ENCODE measurements around the gene LGALS3BP. TPM values are rescaled to one million over a fixed set of nuclear protein-coding genes. Genes with fewer than 3 reads are reported as not detected.

The LGALS3BP gene, protein sequence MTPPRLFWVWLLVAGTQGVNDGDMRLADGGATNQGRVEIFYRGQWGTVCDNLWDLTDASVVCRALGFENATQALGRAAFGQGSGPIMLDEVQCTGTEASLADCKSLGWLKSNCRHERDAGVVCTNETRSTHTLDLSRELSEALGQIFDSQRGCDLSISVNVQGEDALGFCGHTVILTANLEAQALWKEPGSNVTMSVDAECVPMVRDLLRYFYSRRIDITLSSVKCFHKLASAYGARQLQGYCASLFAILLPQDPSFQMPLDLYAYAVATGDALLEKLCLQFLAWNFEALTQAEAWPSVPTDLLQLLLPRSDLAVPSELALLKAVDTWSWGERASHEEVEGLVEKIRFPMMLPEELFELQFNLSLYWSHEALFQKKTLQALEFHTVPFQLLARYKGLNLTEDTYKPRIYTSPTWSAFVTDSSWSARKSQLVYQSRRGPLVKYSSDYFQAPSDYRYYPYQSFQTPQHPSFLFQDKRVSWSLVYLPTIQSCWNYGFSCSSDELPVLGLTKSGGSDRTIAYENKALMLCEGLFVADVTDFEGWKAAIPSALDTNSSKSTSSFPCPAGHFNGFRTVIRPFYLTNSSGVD
- total RNA-seq (ENCODE audit: low replicate concordance), result 154 and 202 TPM in 2 replicates
- long read RNA-seq, transcript LGALS3BP-201 (6 exons, 2,405 nt), result major isoform, 152 of 169 reads
- long read RNA-seq, partial matches to known transcripts, result 5 of 169 reads
- long read RNA-seq, other reads (novel, unspliced or antisense), result 11 of 169 reads

DNA sequence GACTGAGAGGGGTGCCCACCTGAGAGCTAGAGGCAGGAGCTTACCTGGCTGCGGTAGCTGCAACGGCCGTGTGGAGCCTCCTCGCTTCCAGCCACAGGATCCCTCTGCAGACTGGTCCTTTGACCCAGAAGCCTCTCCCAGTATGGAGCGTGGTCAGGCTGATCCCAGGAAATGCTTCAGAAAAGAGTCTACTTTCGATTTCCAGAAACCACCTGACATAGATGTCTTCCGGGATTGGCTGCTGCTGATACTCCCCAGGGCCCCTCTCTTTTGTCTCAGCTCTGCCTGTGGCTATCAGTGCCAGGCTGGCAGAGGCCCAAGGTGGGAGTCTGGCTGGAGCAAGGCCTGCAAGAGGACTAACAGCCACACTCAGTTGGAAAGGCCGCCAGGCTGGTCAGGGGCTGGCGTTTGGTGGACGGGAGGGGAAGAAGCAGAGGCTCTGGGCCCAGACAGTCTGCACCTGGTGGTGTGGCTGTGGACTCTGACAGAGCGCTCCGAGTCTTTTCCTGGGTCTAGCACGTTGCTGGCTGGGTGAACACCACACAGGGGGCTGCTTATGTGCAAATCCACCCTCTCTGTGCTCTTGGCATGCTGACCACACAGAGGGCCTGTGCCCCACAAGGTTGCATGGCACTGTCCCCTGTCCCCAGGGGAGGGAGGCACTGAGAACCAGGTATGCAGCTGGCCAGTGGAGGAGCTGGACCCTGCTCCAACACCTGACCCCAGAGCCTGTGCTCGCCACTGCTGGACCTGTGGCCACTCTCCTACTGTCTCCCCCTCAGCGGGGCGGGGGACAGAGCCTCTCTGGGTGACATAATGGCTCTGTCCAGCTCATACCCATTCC, at the start of gene LGALS3BP:
Gene LGALS3BP, minus strand, starts transcription at position 144 of the 844 bp plus-strand sequence. CDS start 2,732 bp downstream, outside the sequence.
- Mint-ChIP-seq H3K4me3 (peak within 1 kb of the TSS; percentile 28), H3K27me3 (no peaks in the 10 kb centered on the region), H3K9me3 (no peaks in the 10 kb centered on the region), H3K36me3 (no peaks in the 10 kb centered on the region), H3K4me1 (ENCODE audit: unreplicated experiment) (peaks cover 18% of the 10 kb centered on the region), H3K27ac (peak within 1 kb of the TSS; percentile 31)
- no peak for DNase-seq (ENCODE audit: extremely low spot score, unreplicated experiment)
- TF ChIP-seq, protein P1, sequence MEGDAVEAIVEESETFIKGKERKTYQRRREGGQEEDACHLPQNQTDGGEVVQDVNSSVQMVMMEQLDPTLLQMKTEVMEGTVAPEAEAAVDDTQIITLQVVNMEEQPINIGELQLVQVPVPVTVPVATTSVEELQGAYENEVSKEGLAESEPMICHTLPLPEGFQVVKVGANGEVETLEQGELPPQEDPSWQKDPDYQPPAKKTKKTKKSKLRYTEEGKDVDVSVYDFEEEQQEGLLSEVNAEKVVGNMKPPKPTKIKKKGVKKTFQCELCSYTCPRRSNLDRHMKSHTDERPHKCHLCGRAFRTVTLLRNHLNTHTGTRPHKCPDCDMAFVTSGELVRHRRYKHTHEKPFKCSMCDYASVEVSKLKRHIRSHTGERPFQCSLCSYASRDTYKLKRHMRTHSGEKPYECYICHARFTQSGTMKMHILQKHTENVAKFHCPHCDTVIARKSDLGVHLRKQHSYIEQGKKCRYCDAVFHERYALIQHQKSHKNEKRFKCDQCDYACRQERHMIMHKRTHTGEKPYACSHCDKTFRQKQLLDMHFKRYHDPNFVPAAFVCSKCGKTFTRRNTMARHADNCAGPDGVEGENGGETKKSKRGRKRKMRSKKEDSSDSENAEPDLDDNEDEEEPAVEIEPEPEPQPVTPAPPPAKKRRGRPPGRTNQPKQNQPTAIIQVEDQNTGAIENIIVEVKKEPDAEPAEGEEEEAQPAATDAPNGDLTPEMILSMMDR (conservative IDR thresholded peaks at IDR 0.05), result no peak

DNA sequence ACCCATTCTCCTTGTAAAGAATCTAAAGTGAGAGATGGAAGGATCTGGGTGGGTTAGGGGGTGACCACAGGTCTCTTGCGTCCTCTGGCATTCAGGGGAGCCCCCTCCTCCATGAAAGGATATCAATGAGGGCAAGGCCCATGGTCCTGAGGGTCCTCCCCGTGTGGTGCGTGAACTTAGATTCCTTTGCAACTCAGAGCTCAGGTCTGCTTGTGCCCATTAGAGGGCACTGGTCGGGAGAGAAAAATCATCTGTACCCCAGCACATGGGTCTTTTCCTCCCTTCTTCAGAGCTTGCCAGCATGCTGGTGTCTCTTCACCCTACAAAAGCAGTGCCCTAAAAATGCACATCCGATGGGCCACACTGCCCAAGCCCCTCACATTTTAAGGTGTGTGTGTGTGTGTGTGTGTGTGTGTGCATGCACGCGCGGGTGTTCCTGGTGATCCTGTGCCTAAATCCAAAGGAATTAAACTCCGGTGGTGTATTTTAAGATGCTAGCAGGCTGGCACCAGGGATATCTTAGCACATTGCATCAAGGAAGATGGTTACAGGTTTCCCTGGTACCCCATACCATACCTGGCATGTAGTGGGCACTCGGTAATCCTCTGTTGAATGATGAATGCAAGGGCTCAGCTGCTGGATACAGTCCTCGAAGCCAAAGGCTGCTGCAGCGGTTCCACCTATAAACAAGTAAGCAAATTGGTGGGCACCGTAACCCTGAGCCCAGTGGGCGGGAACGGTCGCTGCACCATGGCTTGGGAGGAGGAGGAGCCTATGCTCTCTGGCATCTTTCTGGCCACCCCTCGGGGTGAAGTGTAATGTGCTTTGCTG, 49.0 kb upstream of the LGALS3BP start:
- Mint-ChIP-seq H3K9me3 (no peaks in the 10 kb centered on the region), H3K27ac (no peak overlapping the region)
- no peak for DNase-seq (ENCODE audit: extremely low spot score, unreplicated experiment)

DNA sequence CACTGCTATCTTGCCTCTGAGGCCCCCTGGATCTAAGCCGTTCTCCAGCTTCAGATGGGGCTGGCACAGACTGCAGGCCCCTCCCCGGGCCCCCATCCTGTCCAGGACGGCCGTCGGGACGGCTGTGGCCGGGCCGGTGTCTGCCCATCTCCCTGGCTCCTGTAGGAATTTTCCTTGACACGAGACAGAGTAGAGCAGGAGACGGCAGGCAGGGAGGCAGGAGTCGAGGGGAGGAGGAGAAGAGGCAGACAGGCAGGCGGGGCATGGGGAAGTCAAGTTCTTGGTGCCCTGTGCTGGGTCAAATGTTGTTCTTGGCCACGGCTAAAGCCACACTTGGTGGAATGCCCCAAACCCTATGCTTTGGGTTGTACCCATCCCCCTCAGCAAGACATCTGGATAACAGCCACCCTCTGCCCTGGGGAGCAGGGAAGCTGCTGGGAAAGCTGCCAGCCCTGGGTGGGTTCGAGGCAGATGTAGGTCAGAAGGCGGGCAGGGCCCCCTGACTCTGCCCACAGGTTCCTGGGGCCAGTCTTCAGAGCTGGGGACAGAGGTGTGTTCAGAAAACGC, 48.3 kb upstream of the LGALS3BP start:
- Mint-ChIP-seq H3K4me3 (no peak overlapping the region), H3K27me3 (peaks cover 45% of the 10 kb centered on the region)

More for the DNA sequence above, 49.0 kb upstream of the LGALS3BP start:
- Mint-ChIP-seq H3K27me3 (peaks cover 40% of the 10 kb centered on the region), H3K36me3 (no peaks in the 10 kb centered on the region), H3K4me1 (ENCODE audit: unreplicated experiment) (peaks cover 17% of the 10 kb centered on the region), H3K4me3 (no peak overlapping the region)
- TF ChIP-seq, protein P1 (conservative IDR thresholded peaks at IDR 0.05), result no peak

DNA sequence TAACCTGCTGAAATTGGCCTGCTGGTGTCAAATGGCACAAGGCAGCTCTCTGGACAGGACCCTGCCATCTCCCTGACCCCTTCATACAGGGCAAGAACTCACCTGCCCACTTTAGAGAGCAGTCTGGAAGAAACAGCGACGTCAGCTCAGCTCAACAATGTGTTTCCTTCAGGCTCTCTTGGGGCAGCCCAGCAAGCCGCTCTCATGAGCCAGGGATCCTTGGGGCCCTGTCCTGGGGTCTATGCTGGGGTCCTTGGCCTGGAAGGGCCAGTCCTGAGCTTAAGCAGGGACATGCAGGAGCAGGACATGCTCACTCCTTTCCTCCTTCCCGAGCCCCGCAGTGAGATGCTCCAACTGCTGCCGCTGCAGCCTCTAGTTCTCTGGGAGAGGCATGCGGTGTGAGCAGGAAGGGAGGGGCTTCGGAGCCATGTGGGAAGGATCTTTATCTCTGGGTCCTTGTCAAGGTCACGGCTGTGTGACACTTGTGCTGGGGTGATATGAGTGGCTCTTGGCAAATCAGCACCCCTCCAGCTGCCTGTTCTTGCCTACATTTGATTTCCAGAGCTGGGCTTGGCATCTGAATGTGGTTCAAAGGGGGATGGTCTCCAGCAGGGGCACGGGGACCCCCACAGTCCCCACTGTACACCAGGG, 47.7 kb upstream of the LGALS3BP start:
- Mint-ChIP-seq H3K4me3 (peak overlapping the region; percentile 81), H3K9me3 (no peaks in the 10 kb centered on the region), H3K27me3 (peaks cover 47% of the 10 kb centered on the region), H3K4me1 (ENCODE audit: unreplicated experiment) (peaks cover 17% of the 10 kb centered on the region), H3K27ac (peak overlapping the region; percentile 85), H3K36me3 (no peaks in the 10 kb centered on the region)
- TF ChIP-seq, protein P1 (conservative IDR thresholded peaks at IDR 0.05), result no peak
- DNase-seq (ENCODE audit: extremely low spot score, unreplicated experiment), result no peak

More for the DNA sequence above, 48.3 kb upstream of the LGALS3BP start:
- H3K27ac Mint-ChIP-seq, result no peak overlapping the region
- DNase-seq (ENCODE audit: extremely low spot score, unreplicated experiment), result no peak
- no peaks in the 10 kb centered on the region for H3K9me3 Mint-ChIP-seq
- no peaks in the 10 kb centered on the region for H3K36me3 Mint-ChIP-seq
- peaks cover 17% of the 10 kb centered on the region for H3K4me1 Mint-ChIP-seq (ENCODE audit: unreplicated experiment)
- TF ChIP-seq, protein P1 (conservative IDR thresholded peaks at IDR 0.05), result no peak

All from type B pancreatic cell (in vitro differentiated cells).